ENCODE measurements around the gene ATP8B3.

DNA sequence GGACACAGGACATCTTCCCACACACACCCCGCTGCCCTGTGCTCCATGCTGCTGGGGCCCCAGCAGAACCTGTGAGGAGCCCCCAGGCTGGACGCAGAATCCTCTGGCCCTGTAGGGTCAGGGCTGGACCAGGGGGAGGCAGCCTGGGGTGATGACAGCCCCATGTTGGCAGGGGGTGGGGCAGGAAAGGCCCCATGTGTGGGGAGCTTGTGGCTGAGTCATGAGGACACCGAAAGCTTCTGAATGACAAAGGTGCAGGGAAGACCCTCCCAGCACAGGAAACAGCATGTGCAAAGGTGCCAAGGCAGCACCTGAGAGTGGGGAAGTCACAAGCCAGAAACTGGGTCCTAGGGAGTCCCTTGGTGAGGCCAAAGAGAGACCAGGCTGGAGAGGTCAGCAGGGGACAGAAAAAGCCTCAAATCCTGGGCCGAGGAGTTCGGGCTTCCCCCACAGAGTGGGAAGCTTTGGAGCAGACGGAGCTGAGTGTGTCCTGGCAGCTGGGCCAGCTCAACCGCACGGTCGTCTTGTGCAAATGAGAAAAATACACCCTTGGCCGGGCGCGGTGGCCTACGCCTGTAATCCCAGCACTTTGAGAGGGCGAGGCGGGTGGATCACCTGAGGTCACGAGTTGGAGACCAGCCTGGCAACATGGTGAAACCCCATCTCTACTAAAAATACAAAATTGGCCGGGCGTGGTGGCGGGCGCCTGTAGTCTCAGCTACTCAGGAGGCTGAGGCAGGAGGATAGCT lies 17.5 kb downstream of the ATP8B3 start:
- no peak for TF ChIP-seq POLR2AphosphoS5 (IDR thresholded peaks at IDR 0.05; ENCODE audit: low read depth, low read length)
- TF ChIP-seq, protein P1, sequence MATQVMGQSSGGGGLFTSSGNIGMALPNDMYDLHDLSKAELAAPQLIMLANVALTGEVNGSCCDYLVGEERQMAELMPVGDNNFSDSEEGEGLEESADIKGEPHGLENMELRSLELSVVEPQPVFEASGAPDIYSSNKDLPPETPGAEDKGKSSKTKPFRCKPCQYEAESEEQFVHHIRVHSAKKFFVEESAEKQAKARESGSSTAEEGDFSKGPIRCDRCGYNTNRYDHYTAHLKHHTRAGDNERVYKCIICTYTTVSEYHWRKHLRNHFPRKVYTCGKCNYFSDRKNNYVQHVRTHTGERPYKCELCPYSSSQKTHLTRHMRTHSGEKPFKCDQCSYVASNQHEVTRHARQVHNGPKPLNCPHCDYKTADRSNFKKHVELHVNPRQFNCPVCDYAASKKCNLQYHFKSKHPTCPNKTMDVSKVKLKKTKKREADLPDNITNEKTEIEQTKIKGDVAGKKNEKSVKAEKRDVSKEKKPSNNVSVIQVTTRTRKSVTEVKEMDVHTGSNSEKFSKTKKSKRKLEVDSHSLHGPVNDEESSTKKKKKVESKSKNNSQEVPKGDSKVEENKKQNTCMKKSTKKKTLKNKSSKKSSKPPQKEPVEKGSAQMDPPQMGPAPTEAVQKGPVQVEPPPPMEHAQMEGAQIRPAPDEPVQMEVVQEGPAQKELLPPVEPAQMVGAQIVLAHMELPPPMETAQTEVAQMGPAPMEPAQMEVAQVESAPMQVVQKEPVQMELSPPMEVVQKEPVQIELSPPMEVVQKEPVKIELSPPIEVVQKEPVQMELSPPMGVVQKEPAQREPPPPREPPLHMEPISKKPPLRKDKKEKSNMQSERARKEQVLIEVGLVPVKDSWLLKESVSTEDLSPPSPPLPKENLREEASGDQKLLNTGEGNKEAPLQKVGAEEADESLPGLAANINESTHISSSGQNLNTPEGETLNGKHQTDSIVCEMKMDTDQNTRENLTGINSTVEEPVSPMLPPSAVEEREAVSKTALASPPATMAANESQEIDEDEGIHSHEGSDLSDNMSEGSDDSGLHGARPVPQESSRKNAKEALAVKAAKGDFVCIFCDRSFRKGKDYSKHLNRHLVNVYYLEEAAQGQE (IDR thresholded peaks at IDR 0.05; ENCODE audit: insufficient read depth in 1 of 2, low read depth in 2 of 2, low read length in 2 of 2): no peak
